HG02623 (cell line): Measurements from ENCODE around the gene CAMTA1.

Experiments
- ATAC-seq: cut with Tn5 transposase; IDR thresholded peaks from one replicate; pipeline ENCODE4 v1.9.1; 2021; ENCODE audit warnings: moderate library complexity; ENCODE audit not compliant: unreplicated experiment

Gene CAMTA1

GRCh38 chr1:7418442-7419080 is 633.3 kb downstream of the CAMTA1 start:
- ATAC-seq: no peak

- ATAC-seq: no peak
These were observed 634.8 kb downstream of the CAMTA1 start for GRCh38 chr1:7420098-7420445.

GRCh38 chr1:7420470-7421100 is 635.3 kb downstream of the CAMTA1 start:
- no peak for ATAC-seq

GRCh38 chr1:7421471-7422075 is 636.3 kb downstream of the CAMTA1 start:
- no peak for ATAC-seq

- ATAC-seq: no peak
These were observed 636.8 kb downstream of the CAMTA1 start for GRCh38 chr1:7422081-7422480.

- ATAC-seq: no peak
These were observed 637.3 kb downstream of the CAMTA1 start for GRCh38 chr1:7422561-7422960.

- ATAC-seq: no peak
These were observed 637.7 kb downstream of the CAMTA1 start for GRCh38 chr1:7422966-7423365.

- ATAC-seq: no peak
These were observed 639.2 kb downstream of the CAMTA1 start for GRCh38 chr1:7424352-7424890.

- ATAC-seq: no peak
These were observed 640.0 kb downstream of the CAMTA1 start for GRCh38 chr1:7425229-7425628.

- no peak for ATAC-seq
These were observed 640.5 kb downstream of the CAMTA1 start for GRCh38 chr1:7425771-7426170.

- ATAC-seq: no peak
These were observed 641.7 kb downstream of the CAMTA1 start for GRCh38 chr1:7426780-7427604.

GRCh38 chr1:7427605-7428300 is 642.5 kb downstream of the CAMTA1 start:
- no peak for ATAC-seq

GRCh38 chr1:7429290-7429689 is 644.0 kb downstream of the CAMTA1 start:
- ATAC-seq: no peak

- no peak for ATAC-seq
These were observed 644.9 kb downstream of the CAMTA1 start for GRCh38 chr1:7430047-7430608.

GRCh38 chr1:7430691-7431090 is 645.4 kb downstream of the CAMTA1 start:
- ATAC-seq: no peak

- no peak for ATAC-seq
These were observed 647.0 kb downstream of the CAMTA1 start for GRCh38 chr1:7432102-7432899.

GRCh38 chr1:7432900-7433380 is 647.7 kb downstream of the CAMTA1 start:
- no peak for ATAC-seq

GRCh38 chr1:7434566-7434965 is 649.3 kb downstream of the CAMTA1 start:
- no peak for ATAC-seq

- ATAC-seq: no peak
These were observed 650.2 kb downstream of the CAMTA1 start for GRCh38 chr1:7435276-7436055.
